Measurements from ENCODE around the gene NTRK3.

DNA sequence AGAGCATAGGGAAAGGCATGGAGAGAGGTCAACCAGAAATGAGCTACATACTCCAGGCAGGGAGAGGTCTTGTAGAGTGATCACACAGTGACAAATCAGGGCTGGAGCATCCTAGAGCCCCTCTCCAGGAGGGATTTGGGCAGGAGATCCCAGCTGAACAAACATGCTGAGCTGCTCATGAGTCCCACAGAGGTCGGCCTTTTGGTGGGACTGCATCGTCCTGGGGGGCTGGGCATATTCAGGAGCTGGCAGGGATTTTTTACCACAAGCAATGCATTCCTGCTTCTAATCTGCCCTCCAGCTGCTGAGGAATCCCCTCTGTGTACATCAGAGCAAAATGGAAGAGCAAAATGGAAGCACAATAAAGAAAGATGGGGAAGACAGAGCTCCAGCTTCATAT is 94.9 kb downstream of the NTRK3 start:
- TF ChIP-seq, protein P1, sequence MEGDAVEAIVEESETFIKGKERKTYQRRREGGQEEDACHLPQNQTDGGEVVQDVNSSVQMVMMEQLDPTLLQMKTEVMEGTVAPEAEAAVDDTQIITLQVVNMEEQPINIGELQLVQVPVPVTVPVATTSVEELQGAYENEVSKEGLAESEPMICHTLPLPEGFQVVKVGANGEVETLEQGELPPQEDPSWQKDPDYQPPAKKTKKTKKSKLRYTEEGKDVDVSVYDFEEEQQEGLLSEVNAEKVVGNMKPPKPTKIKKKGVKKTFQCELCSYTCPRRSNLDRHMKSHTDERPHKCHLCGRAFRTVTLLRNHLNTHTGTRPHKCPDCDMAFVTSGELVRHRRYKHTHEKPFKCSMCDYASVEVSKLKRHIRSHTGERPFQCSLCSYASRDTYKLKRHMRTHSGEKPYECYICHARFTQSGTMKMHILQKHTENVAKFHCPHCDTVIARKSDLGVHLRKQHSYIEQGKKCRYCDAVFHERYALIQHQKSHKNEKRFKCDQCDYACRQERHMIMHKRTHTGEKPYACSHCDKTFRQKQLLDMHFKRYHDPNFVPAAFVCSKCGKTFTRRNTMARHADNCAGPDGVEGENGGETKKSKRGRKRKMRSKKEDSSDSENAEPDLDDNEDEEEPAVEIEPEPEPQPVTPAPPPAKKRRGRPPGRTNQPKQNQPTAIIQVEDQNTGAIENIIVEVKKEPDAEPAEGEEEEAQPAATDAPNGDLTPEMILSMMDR (IDR thresholded peaks at IDR 0.05): no peak
- no peak for TF ChIP-seq POLR2A (IDR thresholded peaks at IDR 0.05)

Data from thyroid gland (tissue), 4 donors.